GM21825 (cell line): Measurements from ENCODE around the gene UFD1.

Source experiments
- ATAC-seq: cut with Tn5 transposase; IDR thresholded peaks from one replicate; pipeline ENCODE4 v1.9.1; 2021; ENCODE audit warnings: mild to moderate bottlenecking, moderate library complexity; ENCODE audit not compliant: unreplicated experiment

UFD1 gene

DNA sequence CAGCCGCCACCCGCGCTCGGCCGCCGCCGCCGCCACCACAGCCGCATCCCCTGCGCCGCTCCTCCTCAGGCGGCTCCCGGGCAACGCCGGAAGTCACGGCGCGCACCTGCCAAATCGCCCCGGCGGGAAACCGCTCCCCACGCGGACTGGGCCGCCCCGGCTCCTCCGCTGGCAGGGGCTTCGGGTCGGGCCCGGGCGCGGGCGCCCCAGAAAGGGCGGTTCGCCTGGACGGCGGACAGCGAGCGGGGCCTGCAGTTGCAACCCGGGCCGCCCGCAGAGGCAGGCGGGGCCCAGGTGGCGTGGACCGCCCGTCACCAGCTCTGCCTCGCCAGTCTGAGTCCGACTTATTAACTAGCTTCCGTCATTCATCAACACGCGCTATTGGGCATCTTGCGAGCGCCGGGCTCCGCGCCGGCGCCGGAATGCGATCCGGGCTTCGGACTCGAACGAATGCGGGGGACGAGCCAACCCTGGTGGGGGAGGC, 47.3 kb downstream of the UFD1 start, which contains the start of gene HIRA:
Gene HIRA, minus strand, starts transcription at position 85 of the 484 bp plus-strand sequence. CDS start 257 bp downstream, outside the sequence.
- peak; percentile 44 for ATAC-seq

DNA sequence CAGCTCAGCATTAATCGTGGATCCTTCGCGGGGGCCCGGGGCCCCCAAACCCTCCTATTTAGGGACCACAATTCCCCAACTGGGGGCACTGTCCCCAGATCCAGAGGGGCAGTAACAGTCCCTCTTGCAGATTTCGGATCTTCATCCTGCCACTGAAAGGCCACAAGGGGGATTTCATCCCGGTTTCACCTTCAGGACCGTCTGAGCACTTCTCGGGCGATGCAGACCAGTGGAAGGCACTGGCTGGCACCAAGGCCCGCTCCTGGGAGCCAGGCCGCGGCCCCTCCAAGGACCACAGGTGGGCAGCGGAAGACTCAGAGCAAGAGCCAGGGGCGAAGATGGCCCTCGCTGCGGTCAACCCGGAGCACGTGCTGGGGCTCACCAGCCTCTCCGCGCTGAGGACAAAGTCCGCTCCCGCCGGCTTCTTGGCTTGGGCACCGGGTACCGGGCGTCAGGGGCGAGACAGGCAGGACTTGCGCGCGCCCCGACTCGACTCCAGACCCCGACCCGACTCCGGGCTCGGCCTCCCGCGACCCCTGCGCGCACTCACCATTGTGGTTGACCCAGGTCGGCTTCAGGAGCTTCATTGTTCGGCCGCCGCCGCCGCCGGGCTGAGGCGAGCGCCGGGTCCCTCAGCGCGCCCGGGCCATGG, 48.0 kb downstream of the UFD1 start:
- peak; percentile 14 for ATAC-seq

DNA sequence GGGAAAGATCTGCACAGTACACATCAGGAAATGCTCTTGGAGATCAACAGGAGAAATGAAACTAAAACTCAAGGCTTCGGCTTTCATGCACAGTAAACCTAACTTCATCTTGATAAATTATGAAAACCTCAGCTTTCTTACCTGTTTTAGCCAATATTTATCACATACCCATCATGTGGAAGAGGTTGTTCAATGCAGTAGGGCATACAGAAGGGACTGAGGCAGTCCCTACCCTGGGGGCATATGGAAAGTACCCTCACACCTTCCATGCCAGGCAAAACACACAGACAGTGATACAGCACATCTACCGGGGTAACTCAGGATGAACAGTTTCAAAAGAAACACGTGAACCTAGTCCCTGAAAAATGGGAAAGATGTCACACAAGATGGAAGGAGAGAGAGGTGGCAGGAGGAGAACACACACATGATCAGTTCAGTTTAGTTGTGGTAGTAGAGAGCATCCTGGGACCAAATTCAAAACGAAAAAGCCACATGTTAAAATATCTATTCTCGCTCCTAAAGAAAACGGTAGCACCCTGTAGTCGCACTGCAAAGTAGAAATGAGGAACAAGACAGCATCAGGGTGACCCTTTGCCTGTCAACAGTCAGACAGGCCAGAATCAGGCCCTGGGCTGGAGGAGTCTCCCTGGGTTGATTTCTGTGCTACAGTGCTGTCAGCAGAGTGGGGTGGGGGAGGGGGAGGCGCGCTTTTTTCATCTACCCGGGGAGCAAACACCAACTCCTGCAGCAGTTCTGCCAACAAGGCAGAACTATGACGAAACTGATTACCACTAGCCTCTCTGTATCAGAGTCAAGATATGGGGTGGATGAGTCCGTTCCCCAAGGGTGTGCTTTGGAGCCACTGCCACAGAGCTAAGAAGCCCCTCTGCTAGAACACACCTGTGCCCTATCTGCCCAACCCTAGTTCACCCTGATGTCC, 48.8 kb downstream of the UFD1 start:
- ATAC-seq: no peak

DNA sequence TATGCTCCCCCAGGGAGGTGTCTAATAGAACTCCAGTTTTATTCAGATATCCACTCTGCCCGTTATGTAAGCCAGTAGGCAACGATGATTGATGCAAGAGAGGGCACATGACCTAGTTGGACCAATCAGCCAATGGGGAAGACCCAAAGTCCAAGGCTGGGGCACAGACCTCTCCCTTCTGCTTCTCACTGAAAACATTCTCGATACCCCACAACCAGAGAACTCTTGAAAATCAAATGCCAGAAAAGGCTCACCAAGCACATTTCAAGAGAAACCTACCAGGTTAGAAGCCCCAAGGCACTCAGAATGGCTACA, 54.9 kb downstream of the UFD1 start:
- no peak for ATAC-seq

DNA sequence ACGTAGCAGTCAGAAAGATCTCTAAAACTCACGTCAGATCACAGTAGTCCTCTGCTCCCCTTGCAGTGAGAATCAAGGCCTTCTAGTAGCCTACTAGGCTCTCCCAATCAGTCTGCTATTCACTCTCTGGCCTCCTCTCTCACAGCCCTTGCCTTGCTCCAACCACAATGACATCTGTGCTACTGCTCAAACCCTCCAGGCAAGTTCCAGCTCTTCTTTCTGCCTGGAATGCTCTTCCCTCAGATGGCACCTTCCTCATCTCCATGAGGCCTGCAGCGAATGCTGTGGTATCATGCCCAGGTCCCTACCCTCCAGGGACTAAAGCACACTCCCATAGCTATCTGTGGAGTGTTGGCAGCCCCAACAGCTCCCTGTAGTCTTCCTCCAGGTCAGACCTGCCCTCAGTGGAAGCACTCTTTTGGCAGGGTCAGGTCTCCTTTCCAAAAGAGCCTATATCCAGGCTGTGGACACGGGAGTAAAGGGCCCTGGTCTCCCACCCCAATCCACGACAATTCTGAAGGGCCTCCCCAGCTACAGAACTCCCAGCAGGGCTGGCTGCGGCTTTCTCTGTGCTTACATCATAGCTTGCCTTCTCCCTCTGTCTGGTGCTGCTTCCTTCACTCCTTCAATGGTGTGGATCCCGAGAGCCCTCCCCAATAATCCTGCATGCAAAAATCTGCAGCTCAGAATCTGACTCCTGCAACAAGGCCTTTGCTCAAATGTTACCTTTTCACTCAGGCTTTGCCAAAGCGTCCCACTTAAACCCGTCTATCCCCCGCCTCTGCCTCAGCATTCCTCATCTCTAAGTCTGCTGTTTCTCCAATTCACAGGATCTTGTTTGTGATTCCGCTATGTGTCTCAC, 56.3 kb downstream of the UFD1 start:
- ATAC-seq: no peak

DNA sequence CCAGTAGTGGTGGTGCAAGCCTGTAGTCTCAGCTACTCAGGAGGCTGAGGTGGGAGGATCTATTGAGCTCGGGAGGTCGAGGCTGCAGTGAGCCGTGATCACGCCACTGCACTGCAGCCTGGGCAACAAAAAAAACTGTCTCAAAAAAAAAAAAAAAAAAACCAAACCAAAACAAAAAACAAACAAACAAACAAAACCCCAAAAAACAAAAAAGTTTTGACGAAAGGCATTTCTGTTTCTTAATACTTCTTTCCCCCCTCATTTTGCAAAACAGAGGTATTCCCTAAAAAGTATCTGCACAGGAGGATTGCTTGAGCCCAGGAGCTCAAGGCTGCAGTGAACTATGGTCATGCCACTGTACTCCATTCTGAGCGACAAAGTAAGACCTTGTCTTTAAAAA, 58.7 kb downstream of the UFD1 start:
- no peak for ATAC-seq

DNA sequence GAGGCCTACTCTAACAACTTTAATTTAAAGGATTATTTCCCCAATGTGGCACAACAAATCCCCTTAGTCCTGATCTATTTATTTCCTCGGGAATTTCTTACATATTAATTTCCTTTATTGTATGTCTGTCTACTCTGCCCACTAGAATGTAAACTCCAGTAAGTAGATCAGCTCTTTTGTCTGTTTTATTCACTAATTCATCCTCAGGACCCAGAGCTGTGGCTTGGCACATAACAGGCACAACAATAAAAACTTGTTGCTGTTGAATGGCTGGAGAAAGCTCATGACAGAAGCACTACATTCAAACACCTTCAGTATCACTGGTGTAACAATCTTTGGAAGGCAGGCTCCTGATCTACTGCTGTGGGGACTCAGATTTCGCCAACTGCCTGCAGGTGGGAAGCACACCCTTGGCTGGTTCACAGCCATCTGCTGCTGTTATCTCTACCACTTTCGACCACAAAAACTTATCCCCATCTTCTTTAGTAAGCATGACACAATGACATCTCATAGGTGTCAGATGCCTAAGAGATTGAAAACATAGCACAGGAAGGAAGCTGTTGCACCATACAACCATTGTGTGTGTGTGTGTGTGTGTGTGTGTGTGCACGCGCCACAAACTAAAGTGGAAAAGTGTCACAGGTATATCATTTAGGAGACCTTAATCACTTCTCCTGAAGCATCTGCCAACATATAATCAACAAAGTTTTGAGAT, 59.4 kb downstream of the UFD1 start:
- peak; percentile 74 for ATAC-seq

DNA sequence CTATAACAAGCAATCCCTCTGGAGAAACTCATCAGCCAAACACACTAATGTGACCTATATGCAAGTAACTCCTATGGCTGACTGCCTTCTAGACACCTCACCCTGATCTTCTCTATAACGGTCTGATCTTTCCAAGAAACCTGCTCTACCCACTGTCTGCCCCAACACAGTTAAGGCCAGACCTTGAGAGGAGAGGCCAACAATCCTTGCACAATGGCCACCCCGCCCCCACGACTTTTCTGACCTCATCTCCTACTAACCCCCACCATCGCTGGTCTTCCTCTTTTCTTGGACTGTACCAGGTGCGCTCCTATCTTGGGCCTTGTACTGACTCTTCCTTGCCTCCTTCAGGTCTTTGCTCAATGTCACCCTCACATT, 59.9 kb downstream of the UFD1 start:
- ATAC-seq: peak; percentile 31

DNA sequence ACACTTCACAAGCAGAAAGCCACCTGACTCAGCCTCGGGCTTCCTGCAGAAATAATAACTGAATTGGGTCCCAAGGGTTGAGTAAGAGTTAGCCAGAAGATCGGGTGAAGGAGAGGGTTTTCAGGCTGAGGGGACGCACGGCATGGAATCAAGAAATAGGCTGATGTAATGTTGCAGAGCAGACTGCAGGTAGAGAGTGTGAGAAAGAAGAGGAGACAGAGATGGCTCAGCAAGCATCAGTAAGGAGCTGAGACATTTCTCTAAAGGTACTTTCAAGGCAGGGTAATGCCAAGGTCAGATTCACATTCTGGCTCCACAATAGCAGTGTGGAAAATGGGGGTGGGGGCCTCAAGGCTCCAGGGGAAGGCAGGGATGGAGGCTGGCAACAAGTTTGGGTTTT, 66.1 kb downstream of the UFD1 start:
- no peak for ATAC-seq

DNA sequence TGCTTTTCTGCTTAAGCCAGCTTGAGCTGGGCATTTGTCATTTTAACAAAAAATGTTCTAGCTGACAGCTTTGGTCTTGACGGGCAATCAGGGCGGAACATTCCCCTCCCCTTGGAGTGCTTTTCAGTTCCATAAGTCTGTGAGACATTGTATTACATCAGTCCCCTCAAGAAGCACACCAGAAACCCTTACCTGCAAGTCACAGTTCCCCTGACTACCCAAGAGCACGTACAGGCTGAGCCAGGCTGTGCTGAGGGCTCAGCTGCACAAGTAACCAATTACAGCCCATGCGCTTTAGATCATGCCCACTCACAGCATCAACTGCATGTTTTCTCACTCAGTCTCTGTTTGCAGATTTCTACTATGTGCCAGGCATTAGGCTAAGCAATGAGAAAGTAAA, 66.5 kb downstream of the UFD1 start:
- ATAC-seq: no peak

DNA sequence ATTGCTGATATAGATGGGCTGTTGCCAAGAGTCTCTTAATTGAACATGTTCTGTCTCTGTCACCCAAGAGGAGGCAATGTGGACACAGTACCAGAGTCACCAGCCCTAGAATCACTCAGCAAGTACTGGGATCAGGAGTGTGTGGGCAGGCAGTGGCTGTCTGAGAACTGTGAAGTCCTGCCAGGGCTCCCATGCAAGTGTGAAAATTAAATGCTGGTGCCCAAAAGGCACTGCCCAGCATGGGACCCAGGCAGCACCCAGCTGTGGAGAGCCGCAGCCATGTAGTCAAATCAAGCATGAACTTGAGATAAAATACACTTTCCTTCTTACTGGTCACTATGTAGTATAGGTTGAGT, 67.3 kb downstream of the UFD1 start:
- ATAC-seq: no peak

DNA sequence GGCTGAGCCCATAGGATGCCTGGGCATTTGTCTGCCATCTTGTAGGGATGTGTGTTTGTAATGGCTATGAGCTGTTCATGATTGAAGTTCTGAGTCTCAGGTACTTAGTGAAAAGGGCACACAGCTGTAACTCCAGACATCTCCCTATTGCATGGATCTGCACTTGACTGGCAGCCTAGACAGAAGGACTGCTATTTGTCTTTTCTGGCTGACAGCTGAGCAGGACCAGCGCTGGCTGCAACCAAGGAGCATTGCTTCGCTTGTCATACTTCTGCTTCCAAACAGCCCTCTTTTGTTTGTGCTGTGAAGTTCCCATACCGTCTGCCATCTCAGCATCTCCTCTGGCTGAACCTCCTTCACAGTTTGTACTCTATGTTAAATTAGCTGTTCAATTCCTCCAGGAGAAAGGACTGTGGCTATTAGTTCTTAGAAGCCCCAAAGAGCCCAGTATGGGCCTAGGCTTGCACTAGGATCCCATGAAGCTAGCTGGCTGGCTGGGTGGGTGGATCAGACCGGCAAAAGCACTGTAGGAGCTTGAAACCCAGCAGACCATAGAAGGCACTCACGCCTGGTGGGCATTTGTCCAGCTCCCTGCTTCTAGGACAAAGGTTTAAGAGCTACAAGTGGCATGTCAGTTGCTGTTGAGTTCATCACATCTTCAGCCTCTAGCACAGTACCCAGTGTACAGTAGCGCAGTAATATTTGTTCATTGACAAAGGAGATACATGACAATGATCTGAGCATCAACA, 67.9 kb downstream of the UFD1 start:
- no peak for ATAC-seq

DNA sequence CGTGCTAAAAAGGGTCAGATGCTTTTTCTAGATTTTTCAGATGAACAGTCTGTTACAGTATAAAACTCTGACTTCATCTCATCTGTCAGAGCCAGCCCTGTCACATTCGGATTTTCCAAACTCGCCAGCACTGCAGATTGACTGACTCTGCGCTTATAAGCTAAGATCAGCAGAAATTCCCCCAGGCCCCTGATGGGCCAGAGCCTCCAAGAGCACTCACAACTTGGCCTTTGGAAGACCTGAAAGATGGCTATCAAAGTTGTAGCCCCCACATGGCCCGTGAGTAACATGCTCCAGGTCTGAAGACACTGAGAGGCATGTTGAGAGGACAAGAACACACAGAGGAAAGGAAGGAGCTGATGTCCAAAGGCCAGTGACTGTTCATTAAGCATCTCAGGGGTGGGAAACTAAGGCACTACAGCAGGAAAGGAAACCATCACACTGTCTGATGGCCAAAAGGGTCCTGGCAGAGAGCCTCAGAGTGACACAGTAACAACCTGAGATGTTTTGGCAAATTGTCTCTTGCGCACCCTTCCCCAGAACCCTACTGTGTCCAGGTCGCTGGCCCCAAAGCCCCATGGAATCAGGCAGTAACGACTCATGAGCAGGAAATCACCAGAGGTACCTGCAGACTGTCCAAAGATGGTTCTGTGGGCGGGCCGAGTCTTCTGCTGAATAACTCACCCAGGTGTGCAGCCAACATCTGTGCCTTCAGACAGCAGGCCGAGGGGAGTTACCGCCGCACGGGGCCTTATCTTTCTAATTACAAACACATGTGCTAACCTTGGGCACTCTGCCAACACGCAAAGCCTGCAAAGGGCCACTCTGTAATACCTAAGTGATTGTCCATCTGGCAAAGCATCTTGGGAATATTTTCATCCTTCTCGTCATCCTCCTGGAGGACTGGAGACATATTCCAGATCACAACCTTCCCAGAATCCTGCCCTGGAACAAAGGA, 71.1 kb downstream of the UFD1 start:
- ATAC-seq: no peak

DNA sequence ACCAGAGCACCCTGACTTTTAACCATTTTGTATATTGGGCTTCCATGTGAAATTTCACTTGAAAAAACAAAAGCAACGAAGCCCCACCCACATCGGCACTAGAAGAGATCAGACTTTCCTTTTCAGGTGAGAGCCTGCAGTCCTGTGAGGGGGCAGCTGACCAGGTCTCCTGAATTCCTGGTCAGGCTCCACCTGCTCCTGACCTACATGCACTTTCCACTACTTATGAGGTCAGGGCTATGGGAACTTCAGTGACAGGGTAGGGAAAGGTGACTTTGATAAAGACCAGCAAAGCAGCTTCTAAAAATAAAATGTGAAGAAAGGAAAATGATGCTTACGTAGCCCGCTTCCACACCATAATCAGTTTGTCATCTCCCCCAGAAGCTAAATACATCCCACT, 72.1 kb downstream of the UFD1 start:
- no peak for ATAC-seq

DNA sequence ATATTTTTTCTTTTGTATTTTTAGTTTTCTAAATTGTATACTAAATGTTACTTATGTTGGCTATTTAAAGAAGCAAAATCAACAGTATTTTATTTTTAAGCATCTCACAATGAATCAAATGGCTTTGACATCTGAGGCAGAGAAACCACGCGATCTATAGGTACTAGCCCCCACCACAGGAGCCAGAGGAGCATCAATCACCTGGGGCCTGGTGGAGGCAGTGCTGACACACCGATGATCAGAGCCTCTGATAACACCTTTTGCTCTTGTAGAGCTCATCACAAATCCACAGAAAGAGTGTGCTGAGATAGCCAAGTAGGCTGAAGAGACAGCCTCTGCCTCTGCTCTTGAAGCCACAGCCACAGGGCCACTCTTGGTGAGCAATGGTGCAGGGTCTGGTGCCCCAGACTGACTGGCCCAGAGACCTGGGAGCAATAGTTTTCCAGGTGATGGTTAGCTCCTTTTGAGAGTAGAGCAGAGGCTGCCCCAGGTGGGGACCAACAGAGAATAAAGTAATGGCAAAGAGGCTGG, 72.6 kb downstream of the UFD1 start:
- no peak for ATAC-seq

DNA sequence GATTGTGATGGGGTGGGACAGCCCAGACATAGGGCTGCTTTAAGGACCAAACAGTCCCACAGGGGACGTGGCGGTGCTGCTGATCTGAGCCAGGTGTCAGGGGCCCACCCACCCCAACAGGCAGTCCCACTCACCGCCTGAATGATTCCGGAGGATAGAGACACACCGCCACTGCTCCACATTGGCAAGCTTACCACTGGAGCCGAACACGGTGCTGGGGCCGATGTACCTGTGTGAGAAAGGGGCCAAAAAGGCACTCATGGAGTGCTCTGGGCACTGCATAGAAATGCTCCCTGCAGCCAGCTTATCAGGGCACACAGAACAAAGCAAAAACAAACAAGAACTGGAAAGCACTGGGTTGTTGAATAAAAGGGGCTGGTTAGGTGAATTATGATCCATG, 73.3 kb downstream of the UFD1 start:
- no peak for ATAC-seq

DNA sequence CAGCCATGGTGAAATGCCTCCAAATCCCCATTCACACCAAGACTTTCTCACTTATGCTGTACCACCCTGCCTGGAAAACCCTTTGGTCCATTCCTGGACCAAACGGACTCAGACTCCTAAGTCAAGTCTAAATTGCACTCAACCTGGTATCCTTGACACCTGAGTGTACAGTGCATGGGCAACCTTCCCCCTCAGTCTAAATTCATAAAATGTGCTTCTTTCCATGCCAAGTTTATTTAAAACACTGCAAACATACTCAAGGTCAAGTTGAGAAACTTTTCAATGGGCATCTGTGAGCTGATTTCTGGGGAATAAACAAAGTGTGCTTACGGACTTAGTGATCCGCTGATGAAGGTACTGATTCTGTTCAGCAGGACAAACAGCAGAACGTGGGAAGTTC, 73.9 kb downstream of the UFD1 start:
- ATAC-seq: no peak

DNA sequence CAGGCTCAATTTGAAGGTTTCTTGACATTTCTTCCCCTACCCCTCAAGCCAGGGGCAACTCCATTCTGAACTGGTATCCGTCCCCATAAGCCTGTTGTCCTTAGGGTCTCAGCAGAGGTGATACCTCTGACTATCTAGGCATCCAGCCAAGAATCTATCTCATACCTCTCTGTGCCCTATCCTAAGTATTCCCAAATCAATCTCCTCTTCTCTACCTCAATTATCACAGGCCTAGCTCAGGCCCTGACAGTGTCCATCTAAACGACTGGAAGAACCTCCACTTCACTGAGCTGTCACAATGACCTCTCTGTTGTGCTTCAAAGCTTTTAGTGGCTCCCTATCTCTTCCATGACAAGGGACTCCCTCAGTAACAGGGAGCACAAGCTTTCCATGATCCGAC, 74.3 kb downstream of the UFD1 start:
- ATAC-seq: no peak
